Hematopoietic multipotent progenitor cell treated with erythropoietin and hydrocortisone succinate and interleukin-3 and kit ligand, for 8 days (in vitro differentiated cells): ENCODE measurements around the gene CYP21A2.
"Not testable (repeated sequence)": the region's sequence is repeated elsewhere in the genome, so short reads cannot be mapped to it uniquely, and the experiment has no call there.

ENCODE experiments used
- DNase-seq: peaks from one replicate; pipeline ENCODE4 v3.0.0-alpha.2; 2015

CYP21A2 gene

GRCh38 chr6:32037598-32038524, at the start of gene CYP21A2:
CYP21A2 (plus strand) TSS chr6:32038415; CDS start chr6:32038423, 8 bp downstream.
- DNase-seq, result not testable (repeated sequence)

DNA sequence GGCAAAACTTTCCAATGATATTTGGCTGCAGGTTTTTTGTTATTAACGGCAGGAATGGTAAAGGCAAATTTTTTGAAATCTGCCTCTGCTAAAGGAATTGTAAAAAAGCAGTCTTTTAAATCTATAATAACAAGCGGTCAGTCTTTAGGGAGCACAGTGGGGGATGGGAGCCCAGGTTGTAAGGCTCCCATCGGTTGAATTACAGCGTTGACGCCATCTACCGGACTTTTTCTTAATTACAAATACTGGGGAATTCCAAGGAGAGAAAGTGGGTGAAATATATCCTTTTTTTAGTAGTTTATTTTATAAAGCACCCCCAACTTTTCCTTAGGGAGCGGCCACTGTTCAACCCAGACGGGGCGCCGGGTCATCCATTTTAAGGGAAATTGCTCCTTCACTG, 48.9 kb upstream of the CYP21A2 start:
- DNase-seq, result not testable (repeated sequence)

GRCh38 chr6:31994421-31994820, 43.8 kb upstream of the CYP21A2 start:
- DNase-seq, result not testable (repeated sequence)

DNA sequence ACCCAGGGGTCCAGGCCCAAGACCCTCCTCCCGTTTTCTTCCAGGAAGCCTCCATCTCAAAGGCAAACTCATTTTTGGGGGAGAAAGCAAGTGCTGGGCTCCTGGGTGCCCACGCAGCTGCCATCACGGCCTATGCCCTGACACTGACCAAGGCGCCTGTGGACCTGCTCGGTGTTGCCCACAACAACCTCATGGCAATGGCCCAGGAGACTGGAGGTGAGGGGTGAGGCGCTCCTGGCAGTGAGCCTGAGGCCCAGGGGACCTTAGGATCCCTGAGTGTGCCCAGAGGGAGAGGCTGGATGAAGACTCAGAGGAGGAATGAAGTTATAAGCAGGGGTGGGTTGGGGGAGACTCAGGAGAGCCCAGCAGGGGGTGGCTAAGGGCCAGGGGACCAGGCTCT, 41.8 kb upstream of the CYP21A2 start:
- DNase-seq, result not testable (repeated sequence)

DNA sequence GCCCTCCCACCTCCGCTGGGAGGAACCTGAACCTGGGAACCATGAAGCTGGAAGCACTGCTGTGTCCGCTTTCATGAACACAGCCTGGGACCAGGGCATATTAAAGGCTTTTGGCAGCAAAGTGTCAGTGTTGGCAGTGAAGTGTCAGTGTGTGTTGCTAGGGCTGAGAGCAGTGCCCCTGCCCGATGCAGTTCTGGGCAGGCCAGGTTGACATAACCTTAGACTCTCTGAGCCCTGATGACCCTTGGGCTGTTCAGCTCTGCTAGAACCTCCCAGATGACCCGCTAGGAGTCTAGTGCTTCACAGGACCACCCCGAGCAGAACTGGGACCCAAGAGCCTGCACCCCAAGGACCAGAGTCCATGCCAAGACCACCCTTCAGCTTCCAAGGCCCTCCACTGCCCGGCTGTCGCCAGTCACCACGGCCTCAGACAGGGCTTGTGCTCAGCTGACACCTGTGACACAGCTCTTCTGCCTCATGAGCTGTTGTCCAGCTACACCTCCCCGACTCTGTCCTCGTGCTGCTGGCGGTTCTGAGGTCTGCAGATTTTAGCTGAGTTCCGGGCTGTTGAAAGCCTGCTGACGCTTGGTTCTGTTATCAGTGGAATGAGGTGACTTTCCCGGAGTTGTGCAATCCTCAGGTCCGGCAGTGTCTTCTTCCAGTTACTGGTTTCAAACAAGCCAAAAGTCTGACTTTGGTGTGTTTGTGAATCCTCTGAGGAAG, 35.5 kb upstream of the CYP21A2 start:
- DNase-seq, result not testable (repeated sequence)

DNA sequence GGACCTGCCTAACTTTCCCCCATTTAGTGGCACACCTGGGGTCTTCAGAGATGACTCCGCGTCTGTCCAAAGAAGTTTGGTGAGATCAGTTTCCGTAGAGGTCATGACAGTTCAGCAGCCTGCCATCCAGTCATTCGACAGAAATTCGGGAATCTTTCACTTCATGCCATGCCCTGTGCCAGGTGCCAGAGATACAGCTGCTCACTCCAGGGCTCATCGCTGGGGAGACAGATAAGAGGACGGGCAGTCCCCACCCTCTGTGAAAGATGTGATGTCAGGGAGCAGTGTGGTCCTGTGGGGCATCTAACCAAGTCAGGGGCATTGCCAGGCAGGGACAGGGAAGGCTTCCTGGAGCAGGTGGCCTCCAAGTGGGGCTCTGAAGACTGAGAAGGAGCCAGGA, 34.9 kb upstream of the CYP21A2 start:
- not testable (repeated sequence) for DNase-seq

GRCh38 chr6:32004393-32004792, 33.8 kb upstream of the CYP21A2 start:
- DNase-seq, result not testable (repeated sequence)

DNA sequence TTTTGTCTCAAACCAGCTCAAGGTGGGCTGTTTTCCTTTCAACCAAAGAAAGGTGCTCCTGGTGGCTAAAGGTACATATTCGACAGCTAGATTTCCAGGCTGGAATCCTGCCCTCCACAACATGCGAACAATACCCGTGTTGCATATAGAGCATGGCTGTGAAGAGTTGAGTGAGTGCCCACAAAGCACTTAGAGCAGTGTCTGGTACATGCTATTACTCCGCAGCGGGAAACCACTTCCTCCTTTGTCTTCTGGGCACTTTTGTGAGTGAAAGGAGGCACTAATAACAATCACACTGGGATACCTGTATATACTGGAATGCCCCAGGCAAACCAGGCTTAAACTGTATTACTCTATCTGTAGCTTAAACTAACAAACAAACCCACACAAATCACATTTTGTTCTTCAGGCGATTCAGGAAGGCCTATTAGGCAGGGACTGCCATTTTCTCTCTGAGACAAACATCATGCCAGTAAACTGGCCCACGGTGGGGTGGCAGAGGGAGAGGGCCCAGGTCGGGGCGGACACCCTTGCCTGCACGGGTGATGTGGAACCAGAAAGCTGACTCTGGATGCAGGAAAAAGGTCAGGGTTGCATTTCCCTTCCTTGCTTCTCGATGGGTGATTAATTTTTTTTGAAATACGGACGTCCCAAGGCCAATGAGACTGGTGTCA, 33.2 kb upstream of the CYP21A2 start:
- not testable (repeated sequence) for DNase-seq

GRCh38 chr6:32005538-32005880, 32.7 kb upstream of the CYP21A2 start:
- DNase-seq, result not testable (repeated sequence)

DNA sequence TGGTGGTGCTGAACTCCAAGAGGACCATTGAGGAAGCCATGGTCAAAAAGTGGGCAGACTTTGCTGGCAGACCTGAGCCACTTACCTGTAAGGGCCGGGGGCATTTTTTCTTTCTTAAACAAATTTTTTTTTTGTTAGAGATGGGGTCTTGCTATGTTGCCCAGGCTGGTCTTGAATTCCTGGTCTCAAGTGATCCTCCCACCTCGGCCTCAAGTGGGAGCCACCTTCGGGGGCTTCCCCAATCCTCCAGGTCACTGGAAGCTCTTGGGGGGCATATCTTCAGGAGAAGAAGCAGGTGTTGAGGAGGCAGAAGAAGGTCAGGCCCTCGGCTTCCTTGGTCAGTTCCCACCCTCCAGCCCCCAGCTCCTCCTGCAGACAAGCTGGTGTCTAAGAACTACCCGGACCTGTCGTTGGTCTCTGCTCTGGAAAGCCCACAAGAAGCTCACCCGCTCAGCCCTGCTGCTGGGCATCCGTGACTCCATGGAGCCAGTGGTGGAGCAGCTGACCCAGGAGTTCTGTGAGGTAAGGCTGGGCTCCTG, 32.2 kb upstream of the CYP21A2 start:
- DNase-seq, result not testable (repeated sequence)

DNA sequence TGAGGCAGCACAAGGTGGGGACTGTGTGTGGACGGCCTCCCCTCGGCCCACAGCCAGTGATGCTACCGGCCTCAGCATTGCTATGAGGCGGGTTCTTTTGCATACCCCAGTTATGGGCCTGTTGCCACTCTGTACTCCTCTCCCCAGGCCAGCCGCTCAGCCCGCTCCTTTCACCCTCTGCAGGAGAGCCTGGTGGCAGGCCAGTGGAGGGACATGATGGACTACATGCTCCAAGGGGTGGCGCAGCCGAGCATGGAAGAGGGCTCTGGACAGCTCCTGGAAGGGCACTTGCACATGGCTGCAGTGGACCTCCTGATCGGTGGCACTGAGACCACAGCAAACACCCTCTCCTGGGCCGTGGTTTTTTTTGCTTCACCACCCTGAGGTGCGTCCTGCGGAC, 31.1 kb upstream of the CYP21A2 start:
- not testable (repeated sequence) for DNase-seq

DNA sequence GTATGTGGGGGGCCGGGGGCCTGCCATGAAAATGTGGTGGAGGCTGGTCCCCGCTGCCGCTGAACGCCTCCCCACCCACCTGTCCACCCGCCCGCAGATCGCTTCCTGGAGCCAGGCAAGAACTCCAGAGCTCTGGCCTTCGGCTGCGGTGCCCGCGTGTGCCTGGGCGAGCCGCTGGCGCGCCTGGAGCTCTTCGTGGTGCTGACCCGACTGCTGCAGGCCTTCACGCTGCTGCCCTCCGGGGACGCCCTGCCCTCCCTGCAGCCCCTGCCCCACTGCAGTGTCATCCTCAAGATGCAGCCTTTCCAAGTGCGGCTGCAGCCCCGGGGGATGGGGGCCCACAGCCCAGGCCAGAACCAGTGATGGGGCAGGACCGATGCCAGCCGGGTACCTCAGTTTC, 30.2 kb upstream of the CYP21A2 start:
- not testable (repeated sequence) for DNase-seq

GRCh38 chr6:32008616-32009015, 29.6 kb upstream of the CYP21A2 start:
- not testable (repeated sequence) for DNase-seq

DNA sequence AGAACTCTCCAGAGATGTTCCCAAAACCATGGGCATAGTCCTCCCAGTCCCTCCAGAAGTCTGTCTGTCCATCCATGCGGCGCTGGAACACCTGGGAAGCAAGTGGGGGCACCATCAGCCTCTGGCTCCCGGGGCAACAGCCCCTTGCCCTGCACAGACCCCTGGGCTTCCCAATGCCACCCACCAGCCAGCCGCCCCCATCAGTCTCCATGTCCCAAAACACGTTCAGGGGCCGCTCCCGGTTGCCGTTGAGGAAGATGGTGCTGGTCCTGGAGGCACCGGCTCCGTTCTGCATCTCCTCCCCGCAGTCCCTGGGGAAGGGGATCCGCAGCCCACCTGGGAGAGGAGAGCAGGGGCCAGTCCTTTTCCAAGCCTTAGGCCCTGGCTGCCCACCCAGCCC, 28.7 kb upstream of the CYP21A2 start:
- DNase-seq, result not testable (repeated sequence)

DNA sequence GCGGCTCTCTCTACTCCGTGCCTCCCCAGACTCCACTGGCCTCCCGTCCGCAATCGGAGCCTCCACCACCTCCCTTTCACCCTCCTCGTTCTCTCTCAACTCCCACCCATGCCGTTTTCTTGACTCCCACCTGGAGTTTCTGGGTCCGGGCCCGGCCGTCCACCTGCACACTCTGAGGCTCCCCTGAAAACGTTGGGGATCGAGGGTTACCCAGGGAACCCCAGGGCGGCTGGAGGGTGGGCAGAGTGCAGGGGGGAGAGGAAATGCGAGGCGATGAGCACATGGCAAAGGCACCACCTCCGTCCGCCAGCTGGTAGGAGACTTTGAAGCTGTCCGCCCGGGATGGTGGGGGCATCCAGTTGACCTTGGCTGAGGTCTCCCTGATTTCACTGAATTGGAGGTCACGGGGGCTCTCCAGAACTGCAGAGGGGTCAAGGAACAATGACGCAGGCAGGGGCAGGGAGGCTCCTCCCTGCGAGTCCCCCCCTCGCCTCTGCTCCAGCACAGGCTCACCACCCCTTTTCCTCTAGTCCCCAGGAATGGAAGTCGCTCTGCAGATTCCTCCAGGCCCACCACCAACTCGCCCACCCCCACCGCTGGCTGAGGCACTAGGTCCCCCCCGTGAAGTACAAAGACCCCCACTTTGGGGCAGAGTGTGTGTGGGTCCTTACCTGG, 27.2 kb upstream of the CYP21A2 start:
- not testable (repeated sequence) for DNase-seq

DNA sequence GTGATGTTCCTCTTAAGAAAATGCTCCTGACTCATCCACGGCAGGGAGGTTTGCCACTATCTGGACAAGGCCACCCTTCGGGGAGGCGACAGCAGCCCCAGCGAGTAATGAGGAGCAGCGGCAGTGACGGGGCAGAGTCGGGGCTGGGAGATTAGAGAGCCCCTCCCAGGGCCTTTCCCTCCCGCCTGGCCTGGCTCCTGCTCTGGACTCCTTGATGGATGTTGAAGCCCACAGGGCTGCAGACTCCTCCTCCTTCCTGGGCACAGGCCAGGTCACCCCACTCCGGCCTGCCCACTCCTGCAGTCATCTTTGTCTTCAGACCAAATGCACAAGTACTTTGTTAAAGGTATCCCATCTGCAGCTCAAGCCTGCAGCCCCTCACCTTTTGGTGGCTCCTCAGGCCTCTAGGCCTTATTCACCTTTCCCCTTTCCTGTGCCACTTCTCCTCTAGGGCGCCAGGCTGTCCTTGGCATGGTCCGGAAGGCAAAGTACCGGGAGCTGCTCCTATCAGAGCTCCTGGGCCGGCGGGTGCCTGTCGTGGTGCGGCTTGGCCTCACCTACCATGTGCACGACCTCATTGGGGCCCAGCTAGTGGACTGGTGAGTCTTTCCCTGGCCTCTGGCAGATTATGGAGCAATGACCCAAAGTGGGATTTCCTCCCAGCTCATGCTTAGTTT, 25.1 kb upstream of the CYP21A2 start:
- not testable (repeated sequence) for DNase-seq

DNA sequence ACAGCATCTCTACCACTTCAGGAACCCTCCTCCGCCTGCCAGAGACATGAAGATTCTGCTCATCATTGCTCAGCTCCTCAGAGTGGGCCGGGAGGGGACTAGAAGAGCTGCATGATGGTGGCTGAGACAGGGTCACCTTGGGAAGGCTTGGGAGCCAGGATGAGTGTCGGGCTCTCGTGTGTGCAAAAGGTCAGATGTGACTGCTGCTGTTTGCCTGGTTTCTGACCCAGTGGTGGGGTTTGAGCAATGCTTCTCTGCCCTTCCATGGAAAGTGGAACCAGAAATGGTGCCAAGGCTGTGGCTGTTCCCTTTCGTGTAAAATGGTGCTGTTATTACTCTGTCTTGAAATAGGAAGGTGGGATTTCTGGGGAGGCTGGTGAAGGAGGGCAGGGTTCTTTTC, 24.5 kb upstream of the CYP21A2 start:
- not testable (repeated sequence) for DNase-seq

DNA sequence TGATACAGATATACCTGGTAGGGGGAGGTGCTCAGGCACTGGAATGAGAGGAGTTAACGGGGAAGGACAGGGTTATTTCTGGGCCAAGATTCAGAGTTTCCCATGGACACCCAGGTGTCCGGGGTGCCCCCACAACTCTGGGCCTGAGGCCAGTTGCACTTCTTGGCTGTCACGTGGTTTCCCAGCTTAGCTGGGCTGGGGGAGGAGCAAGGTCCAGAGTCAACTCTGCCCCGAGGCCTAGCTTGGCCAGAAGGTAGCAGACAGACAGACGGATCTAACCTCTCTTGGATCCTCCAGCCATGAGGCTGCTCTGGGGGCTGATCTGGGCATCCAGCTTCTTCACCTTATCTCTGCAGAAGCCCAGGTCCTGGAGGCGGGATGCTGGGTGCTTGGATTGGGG, 23.7 kb upstream of the CYP21A2 start, which contains the start of gene C4B:
Gene C4B, plus strand, starts transcription at position 249 of the 400 bp plus-strand sequence. Its CDS starts 51 bp downstream, at position 300.
- DNase-seq, result not testable (repeated sequence)

GRCh38 chr6:32022100-32022499, 16.1 kb upstream of the CYP21A2 start:
- not testable (repeated sequence) for DNase-seq

DNA sequence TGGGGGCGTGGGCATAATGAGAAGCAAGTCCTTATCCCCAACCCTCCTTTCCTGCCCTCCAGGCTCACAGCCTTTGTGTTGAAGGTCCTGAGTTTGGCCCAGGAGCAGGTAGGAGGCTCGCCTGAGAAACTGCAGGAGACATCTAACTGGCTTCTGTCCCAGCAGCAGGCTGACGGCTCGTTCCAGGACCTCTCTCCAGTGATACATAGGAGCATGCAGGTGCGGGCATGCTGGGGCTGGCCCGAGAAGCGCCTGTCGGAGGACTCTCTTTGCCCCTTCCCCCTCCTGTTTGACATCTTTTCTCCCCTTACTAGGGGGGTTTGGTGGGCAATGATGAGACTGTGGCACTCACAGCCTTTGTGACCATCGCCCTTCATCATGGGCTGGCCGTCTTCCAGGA, 9.6 kb upstream of the CYP21A2 start:
- not testable (repeated sequence) for DNase-seq

DNA sequence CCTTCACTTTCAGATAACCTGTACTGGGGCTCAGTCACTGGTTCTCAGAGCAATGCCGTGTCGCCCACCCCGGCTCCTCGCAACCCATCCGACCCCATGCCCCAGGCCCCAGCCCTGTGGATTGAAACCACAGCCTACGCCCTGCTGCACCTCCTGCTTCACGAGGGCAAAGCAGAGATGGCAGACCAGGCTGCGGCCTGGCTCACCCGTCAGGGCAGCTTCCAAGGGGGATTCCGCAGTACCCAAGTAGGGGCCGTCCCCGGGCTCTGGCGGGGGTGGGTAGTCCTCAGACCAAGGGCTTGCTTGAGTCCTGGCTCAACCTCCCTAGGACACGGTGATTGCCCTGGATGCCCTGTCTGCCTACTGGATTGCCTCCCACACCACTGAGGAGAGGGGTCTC, 8.7 kb upstream of the CYP21A2 start:
- DNase-seq, result not testable (repeated sequence)
